GM12878 (cell line): ENCODE data around the gene FNDC3B. TPM values are rescaled to one million over a fixed set of nuclear protein-coding genes. Genes with fewer than 3 reads are reported as not detected.

Experiments
- ATAC-seq: fragments of 200-7000 bp; cut with Tn5 transposase; 3 replicates; pipeline ENCODE4 v1.9.1; 2020; ENCODE audit warnings: mild to moderate bottlenecking, moderate library complexity
- BruUV-seq: library from RNA; stranded (reverse); fragments of 400-500 nt; replicated peaks from 2 replicates; lab custom pipeline; 2021; lab: Mats Ljungman, UMichigan
- CTCF ChIA-PET: fragments of 300-600 bp; sonication (Branson Sonifier 250); formaldehyde crosslinking; extraction: SDS; loops from one replicate; lab custom pipeline; 2021; ENCODE audit warnings: inconsistent platforms; lab: Yijun Ruan, JAX
- POLR2A ChIA-PET: fragments of 350-600 bp; formaldehyde crosslinking; extraction: SDS; loops from one replicate; lab custom pipeline; 2021; ENCODE audit warnings: inconsistent platforms; lab: Charles Lee
- RAD21 ChIA-PET: fragments of 300-600 bp; sonication (Branson Sonifier 250); formaldehyde crosslinking; loops from one replicate; lab custom pipeline; 2023; ENCODE audit warnings: antibody characterized with exemption; ENCODE audit not compliant: unreplicated experiment; lab: Charles Lee
- SMC1A ChIA-PET: fragments of 300-600 bp; sonication (Branson Sonifier 250); formaldehyde crosslinking; loops from one replicate; lab custom pipeline; 2023; ENCODE audit not compliant: unreplicated experiment, uncharacterized antibody; lab: Charles Lee
- DNase-seq: peaks from one replicate; pipeline ENCODE4 v3.0.0-alpha.2; 2011; ENCODE audit warnings: low read depth, low spot score
- FAIRE-seq: peaks from 3 replicates; lab custom pipeline; 2011; peaks lifted over from hg19 to GRCh38; lab: Jason Lieb, UNC
- H2AFZ ChIP-seq: 2 replicates; pipeline ENCODE4 v1.6.0; 2011; ENCODE audit warnings: low read depth, low read length, control low read depth; ENCODE audit not compliant: control insufficient read depth
- H3K27ac ChIP-seq: 2 replicates; pipeline ENCODE4 v1.5.1; 2011; ENCODE audit warnings: control low read depth; ENCODE audit not compliant: control insufficient read depth, insufficient read depth
- H3K27me3 ChIP-seq, 2 experiments: replicated peaks in 1 of 2; 2 replicates each; pipeline versions ENCODE4 v1.6.0 to v1.6.1; 2011; ENCODE audit warnings: low read length in 1 of 2; ENCODE audit not compliant: control insufficient read depth in 2 of 2, insufficient read depth in 2 of 2
- H3K36me3 ChIP-seq, 2 experiments: 2 replicates each; pipeline ENCODE4 v1.5.1; 2011; ENCODE audit warnings: low read length in 1 of 2; ENCODE audit not compliant: control insufficient read depth in 2 of 2, insufficient read depth in 2 of 2
- H3K4me1 ChIP-seq: 2 replicates; pipeline ENCODE4 v1.6.1; 2011; ENCODE audit warnings: mild to moderate bottlenecking, low read length, moderate library complexity, mixed read lengths; ENCODE audit not compliant: control insufficient read depth, insufficient read depth
- H3K4me2 ChIP-seq: 2 replicates; pipeline ENCODE4 v1.6.0; 2011; ENCODE audit warnings: control low read depth; ENCODE audit not compliant: control insufficient read depth, insufficient read depth
- H3K4me3 ChIP-seq: fragments of 200-600 bp; sonication (generic); 2 replicates; pipeline ENCODE4 v1.5.1; 2016
- H3K79me2 ChIP-seq: 2 replicates; pipeline ENCODE4 v1.6.0; 2011; ENCODE audit warnings: low read length; ENCODE audit not compliant: control insufficient read depth, insufficient read depth
- H3K9ac ChIP-seq: 2 replicates; pipeline ENCODE4 v1.8.0; 2011; ENCODE audit warnings: low read length, control low read depth, mixed read lengths; ENCODE audit not compliant: control insufficient read depth, insufficient read depth
- H3K9me3 ChIP-seq: replicated peaks from 3 replicates; pipeline ENCODE4 v1.5.1; 2011; ENCODE audit warnings: mild to moderate bottlenecking, low read length; ENCODE audit not compliant: control insufficient read depth, insufficient read depth
- H4K20me1 ChIP-seq: 2 replicates; pipeline ENCODE4 v1.6.0; 2011; ENCODE audit not compliant: control insufficient read depth, insufficient read depth
- BACH1 ChIP-seq: fragments of 450-650 bp; IDR thresholded peaks from 2 replicates; pipeline ENCODE4 v1.6.1; 2017; ENCODE audit warnings: mild to moderate bottlenecking, borderline replicate concordance
- BRCA1 ChIP-seq: IDR thresholded peaks from 2 replicates; pipeline ENCODE4 v1.6.1; 2011; ENCODE audit warnings: low read depth, low read length, improper control_type of control experiment
- HDAC6 ChIP-seq: fragments of 200-600 bp; sonication (generic); IDR thresholded peaks from one replicate; pipeline ENCODE4 v1.8.0; 2017; ENCODE audit warnings: antibody characterized with exemption; ENCODE audit not compliant: unreplicated experiment
- MTA2 ChIP-seq: fragments of 450-650 bp; IDR thresholded peaks from 2 replicates; pipeline ENCODE4 v1.6.1; 2016; ENCODE audit warnings: low read depth, mild to moderate bottlenecking, moderate library complexity
- MTA3 ChIP-seq: IDR thresholded peaks from 2 replicates; pipeline ENCODE4 v1.6.1; 2012; ENCODE audit warnings: low read length, inconsistent platforms, borderline replicate concordance
- NFIC ChIP-seq: IDR thresholded peaks from 2 replicates; pipeline ENCODE4 v1.6.1; 2012; ENCODE audit warnings: low read depth, mild to moderate bottlenecking, inconsistent platforms, low read length, moderate library complexity
- NRF1 ChIP-seq: conservative IDR thresholded peaks from 2 replicates; pipeline ENCODE4 v1.6.1; 2011; ENCODE audit warnings: mild to moderate bottlenecking, low read depth, low read length, improper control_type of control experiment
- RBBP5 ChIP-seq: fragments of 200-600 bp; sonication (generic); conservative IDR thresholded peaks from 2 replicates; pipeline ENCODE4 v1.6.1; 2016
- SMC3 ChIP-seq: IDR thresholded peaks from 2 replicates; pipeline ENCODE4 v1.6.1; 2011; ENCODE audit warnings: low read length, improper control_type of control experiment, borderline replicate concordance
- SP1 ChIP-seq: IDR thresholded peaks from one replicate; pipeline ENCODE4 v1.6.1; 2011; ENCODE audit warnings: low read depth, low read length
- TARDBP ChIP-seq: IDR thresholded peaks from 2 replicates; pipeline ENCODE4 v1.6.1; 2016; ENCODE audit warnings: borderline replicate concordance
- ZZZ3 ChIP-seq: IDR thresholded peaks from 2 replicates; pipeline ENCODE4 v1.6.1; 2011; ENCODE audit warnings: low read depth; ENCODE audit not compliant: control insufficient read depth, insufficient read length
- WGBS: methylation state at CpG from one replicate; pipeline ENCODE4 v1.1.6; 2016; ENCODE audit warnings: low lambda C conversion rate; ENCODE audit not compliant: insufficient replicate concordance, insufficient coverage; ENCODE audit errors: missing lambda C conversion rate; 5-methylcytosine and 5-hydroxymethylcytosine counted together
- in situ Hi-C: fragments of 300-500 bp; cut with MboI; formaldehyde crosslinking; loops from 9 replicates; pipeline ENCODE4 v1.14.3; 2018; ENCODE audit warnings: mixed read lengths
- intact Hi-C: fragments of 100-400 bp; cut with micrococcal nuclease; formaldehyde crosslinking; loops from one replicate; pipeline ENCODE4 v1.14.2; 2022; ENCODE audit not compliant: unreplicated experiment
- polyA plus RNA-seq, 11 experiments: library from polyadenylated mRNA; depleted of rRNA in 4 of 11; unstranded in 6 of 11; stranded (reverse) in 5 of 11; fragments of >200 nt; fragmentation: Nextera tagmentation in 4 of 11; fragmentation: Illumina TruSeq in 1 of 11; extraction: Ambion mirVana in 4 of 11; extraction: Trizol in 1 of 11; gene quantifications; 1 replicate in 1 of 11; 2 replicates in 10 of 11; pipeline versions ENCODE4 v1.2.1 to v1.2.3, GENCODE V29; 2011 to 2016; ENCODE audit warnings: inconsistent platforms in 2 of 11, missing spikeins in 2 of 11, low read depth in 1 of 11
- total RNA-seq, 4 experiments: library from RNA; depleted of rRNA in 3 of 4; stranded (reverse); fragments of >200 nt in 3 of 4; fragmentation: Illumina TruSeq in 1 of 4; extraction: Trizol in 1 of 4; gene quantifications; 2 replicates each; pipeline versions ENCODE4 v1.2.1 to v1.2.3, GENCODE V29; 2013 to 2021
- TF ChIP-seq, protein P1 (sequence below): fragments of 450-650 bp; IDR thresholded peaks from 2 replicates; pipeline ENCODE4 v1.6.1; 2017; ENCODE audit warnings: mild to moderate bottlenecking
- TF ChIP-seq, protein P2 (sequence below): fragments of 450-650 bp; conservative IDR thresholded peaks from 2 replicates; pipeline ENCODE4 v1.6.1; 2017; ENCODE audit warnings: mild to moderate bottlenecking, moderate library complexity
- TF ChIP-seq, protein P3 (sequence below): fragments of 450-650 bp; IDR thresholded peaks from 2 replicates; pipeline ENCODE4 v1.6.1; 2018; ENCODE audit warnings: mild to moderate bottlenecking, low read depth, moderate library complexity; ENCODE audit not compliant: partially characterized antibody

FNDC3B gene
- total and polyA plus RNA-seq, 10 of the 15 experiments (the other 5 are each of a cell fraction or from before 2014, with no cell fraction given) = 7.9 to 35.0 (median 18.5) TPM

DNA sequence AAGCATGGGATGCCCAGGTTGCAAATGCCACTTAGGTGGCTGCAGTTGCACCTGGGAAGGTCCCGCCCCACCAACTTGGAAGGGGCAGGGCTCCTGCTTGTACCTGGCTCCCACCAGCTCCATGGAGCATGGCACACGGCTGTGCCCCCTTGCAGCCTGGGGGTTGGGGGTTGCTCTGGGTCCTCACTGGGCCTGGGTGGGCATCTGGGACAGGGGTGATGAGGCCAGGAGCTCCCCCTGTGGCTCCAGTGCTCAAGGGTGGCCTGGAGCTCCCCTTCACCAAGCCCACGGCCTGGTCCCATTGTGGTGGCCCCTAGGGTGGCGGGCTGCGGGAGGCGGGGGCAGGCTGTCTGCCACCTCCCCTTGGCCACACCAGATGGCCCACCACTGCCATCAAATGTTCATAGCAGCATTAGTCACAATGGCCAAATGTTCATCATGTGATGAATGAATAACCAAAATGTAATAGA lies 372.1 kb downstream of the FNDC3B start (continued):
- TF ChIP-seq SMC3 (no peak), TARDBP (no peak), BRCA1 (no peak)

DNA sequence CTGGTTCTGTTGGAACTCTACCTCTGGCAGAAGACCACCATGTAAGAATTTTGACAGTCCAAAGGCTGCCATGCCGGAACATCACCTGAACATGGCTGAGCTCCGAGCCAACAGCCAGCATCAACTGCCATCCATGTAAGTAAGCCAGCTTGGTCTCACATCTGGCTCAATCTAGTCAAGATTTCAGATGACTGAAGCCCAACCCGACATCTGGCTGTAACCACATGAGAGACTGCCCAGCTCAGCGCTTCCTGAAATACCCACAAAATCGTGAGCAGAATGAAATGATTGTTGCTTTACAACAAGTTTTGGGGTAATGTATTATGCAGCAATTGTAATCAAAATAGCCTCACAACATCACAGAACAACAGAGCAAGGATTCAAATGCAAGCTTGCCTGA lies 375.9 kb downstream of the FNDC3B start:
- no peak for FAIRE-seq
- Histone ChIP-seq H3K9ac (no peak overlapping the region), H4K20me1 (no peaks in the 10 kb centered on the region)
- no peak for TF ChIP-seq RBBP5
- no peak for TF ChIP-seq HDAC6
- TF ChIP-seq, protein P1, sequence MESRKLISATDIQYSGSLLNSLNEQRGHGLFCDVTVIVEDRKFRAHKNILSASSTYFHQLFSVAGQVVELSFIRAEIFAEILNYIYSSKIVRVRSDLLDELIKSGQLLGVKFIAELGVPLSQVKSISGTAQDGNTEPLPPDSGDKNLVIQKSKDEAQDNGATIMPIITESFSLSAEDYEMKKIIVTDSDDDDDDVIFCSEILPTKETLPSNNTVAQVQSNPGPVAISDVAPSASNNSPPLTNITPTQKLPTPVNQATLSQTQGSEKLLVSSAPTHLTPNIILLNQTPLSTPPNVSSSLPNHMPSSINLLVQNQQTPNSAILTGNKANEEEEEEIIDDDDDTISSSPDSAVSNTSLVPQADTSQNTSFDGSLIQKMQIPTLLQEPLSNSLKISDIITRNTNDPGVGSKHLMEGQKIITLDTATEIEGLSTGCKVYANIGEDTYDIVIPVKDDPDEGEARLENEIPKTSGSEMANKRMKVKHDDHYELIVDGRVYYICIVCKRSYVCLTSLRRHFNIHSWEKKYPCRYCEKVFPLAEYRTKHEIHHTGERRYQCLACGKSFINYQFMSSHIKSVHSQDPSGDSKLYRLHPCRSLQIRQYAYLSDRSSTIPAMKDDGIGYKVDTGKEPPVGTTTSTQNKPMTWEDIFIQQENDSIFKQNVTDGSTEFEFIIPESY = no peak
- no peak for TF ChIP-seq SP1
- TF ChIP-seq, protein P2, sequence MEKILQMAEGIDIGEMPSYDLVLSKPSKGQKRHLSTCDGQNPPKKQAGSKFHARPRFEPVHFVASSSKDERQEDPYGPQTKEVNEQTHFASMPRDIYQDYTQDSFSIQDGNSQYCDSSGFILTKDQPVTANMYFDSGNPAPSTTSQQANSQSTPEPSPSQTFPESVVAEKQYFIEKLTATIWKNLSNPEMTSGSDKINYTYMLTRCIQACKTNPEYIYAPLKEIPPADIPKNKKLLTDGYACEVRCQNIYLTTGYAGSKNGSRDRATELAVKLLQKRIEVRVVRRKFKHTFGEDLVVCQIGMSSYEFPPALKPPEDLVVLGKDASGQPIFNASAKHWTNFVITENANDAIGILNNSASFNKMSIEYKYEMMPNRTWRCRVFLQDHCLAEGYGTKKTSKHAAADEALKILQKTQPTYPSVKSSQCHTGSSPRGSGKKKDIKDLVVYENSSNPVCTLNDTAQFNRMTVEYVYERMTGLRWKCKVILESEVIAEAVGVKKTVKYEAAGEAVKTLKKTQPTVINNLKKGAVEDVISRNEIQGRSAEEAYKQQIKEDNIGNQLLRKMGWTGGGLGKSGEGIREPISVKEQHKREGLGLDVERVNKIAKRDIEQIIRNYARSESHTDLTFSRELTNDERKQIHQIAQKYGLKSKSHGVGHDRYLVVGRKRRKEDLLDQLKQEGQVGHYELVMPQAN = no peak
- no peak for TF ChIP-seq NRF1
- no peak for TF ChIP-seq MTA3
- no peak for TF ChIP-seq MTA2
- TF ChIP-seq, protein P3, sequence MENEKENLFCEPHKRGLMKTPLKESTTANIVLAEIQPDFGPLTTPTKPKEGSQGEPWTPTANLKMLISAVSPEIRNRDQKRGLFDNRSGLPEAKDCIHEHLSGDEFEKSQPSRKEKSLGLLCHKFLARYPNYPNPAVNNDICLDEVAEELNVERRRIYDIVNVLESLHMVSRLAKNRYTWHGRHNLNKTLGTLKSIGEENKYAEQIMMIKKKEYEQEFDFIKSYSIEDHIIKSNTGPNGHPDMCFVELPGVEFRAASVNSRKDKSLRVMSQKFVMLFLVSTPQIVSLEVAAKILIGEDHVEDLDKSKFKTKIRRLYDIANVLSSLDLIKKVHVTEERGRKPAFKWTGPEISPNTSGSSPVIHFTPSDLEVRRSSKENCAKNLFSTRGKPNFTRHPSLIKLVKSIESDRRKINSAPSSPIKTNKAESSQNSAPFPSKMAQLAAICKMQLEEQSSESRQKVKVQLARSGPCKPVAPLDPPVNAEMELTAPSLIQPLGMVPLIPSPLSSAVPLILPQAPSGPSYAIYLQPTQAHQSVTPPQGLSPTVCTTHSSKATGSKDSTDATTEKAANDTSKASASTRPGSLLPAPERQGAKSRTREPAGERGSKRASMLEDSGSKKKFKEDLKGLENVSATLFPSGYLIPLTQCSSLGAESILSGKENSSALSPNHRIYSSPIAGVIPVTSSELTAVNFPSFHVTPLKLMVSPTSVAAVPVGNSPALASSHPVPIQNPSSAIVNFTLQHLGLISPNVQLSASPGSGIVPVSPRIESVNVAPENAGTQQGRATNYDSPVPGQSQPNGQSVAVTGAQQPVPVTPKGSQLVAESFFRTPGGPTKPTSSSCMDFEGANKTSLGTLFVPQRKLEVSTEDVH = no peak
- TF ChIP-seq BACH1 = no peak
- TF ChIP-seq ZZZ3 = no peak
- no peak for TF ChIP-seq NFIC
- TF ChIP-seq, all 136 proteins: peak for 0
- in situ Hi-C loops (no loop called here), intact Hi-C loops (no loop called here)
- DNase-seq (no peak), ATAC-seq (no peak)
- RAD21 ChIA-PET = no interaction called here
- no peak overlapping the region for H3K27ac ChIP-seq
- H3K79me2 ChIP-seq = no peaks in the 10 kb centered on the region
- CTCF ChIA-PET = no interaction called here
- no peaks in the 10 kb centered on the region for H3K36me3 ChIP-seq
- H2AFZ ChIP-seq = no peak overlapping the region
- SMC1A ChIA-PET = interaction anchor here (1.2 kb wide), 1 partner anchor 11 kb away, joined by 4 read pairs; no protein-coding TSS in a partner anchor
- no TSS peak for BruUV-seq
- H3K4me1 ChIP-seq = no peaks in the 10 kb centered on the region
- no peak overlapping the region for H3K4me3 ChIP-seq
- H3K9me3 ChIP-seq = no peaks in the 10 kb centered on the region
- WGBS = 49% methylated on average over 5 of the region's 5 CpGs
- POLR2A ChIA-PET = no interaction called here
- no peak overlapping the region for H3K4me2 ChIP-seq
- no peaks in the 10 kb centered on the region for H3K27me3 ChIP-seq
